DOHH2 (cell line): ENCODE results near the gene TMEM87B.
A peak's percentile ranks its signal among the peaks of the same experiment; 100 is the strongest.

Source experiments
- H3F3A ChIP-seq: fragments of 200-600 bp; sonication (generic), shearing (Covaris generic); 2 replicates; pipeline ENCODE4 v1.6.0; 2016; ENCODE audit warnings: antibody characterized with exemption, mild to moderate bottlenecking; ENCODE audit not compliant: control insufficient read depth, insufficient read depth
- H3K27ac ChIP-seq: fragments of 200-600 bp; sonication (generic); 2 replicates; pipeline ENCODE4 v1.5.1; 2014; ENCODE audit warnings: low read depth, mild to moderate bottlenecking, low read length, moderate library complexity
- H3K27me3 ChIP-seq: fragments of 200-600 bp; sonication (generic); 2 replicates; pipeline ENCODE4 v1.6.1; 2014; ENCODE audit warnings: mild to moderate bottlenecking, low read length, mixed read lengths; ENCODE audit not compliant: control insufficient read depth
- H3K36me3 ChIP-seq: fragments of 200-600 bp; sonication (generic); 2 replicates; pipeline ENCODE4 v1.6.1; 2014; ENCODE audit warnings: mild to moderate bottlenecking, low read length, moderate library complexity, mixed read lengths; ENCODE audit not compliant: control insufficient read depth
- H3K4me1 ChIP-seq: fragments of 200-600 bp; sonication (generic); 2 replicates; pipeline ENCODE4 v1.6.1; 2014; ENCODE audit warnings: mild to moderate bottlenecking, low read length, mixed read lengths; ENCODE audit not compliant: control insufficient read depth
- H3K4me2 ChIP-seq: fragments of 200-600 bp; sonication (generic); 2 replicates; pipeline ENCODE4 v1.6.0; 2014; ENCODE audit warnings: mild to moderate bottlenecking, low read length, moderate library complexity
- H3K4me3 ChIP-seq: fragments of 200-600 bp; sonication (generic); 2 replicates; pipeline ENCODE4 v1.5.1; 2014; ENCODE audit warnings: mild to moderate bottlenecking, low read length, mixed read lengths
- H3K79me2 ChIP-seq: fragments of 200-600 bp; sonication (generic); 2 replicates; pipeline ENCODE4 v1.6.1; 2014; ENCODE audit warnings: mild to moderate bottlenecking, low read length, mixed read lengths; ENCODE audit not compliant: control insufficient read depth
- H3K9me2 ChIP-seq: fragments of 200-600 bp; sonication (generic); replicated peaks from 2 replicates; pipeline ENCODE4 v1.6.1; 2014; ENCODE audit warnings: mild to moderate bottlenecking, low read length, mixed read lengths; ENCODE audit not compliant: control insufficient read depth
- H3K9me3 ChIP-seq: fragments of 200-600 bp; sonication (generic); 2 replicates; pipeline ENCODE4 v1.6.1; 2014; ENCODE audit warnings: antibody characterized with exemption, low read length, mixed read lengths; ENCODE audit not compliant: control insufficient read depth, insufficient read depth
- H4K20me1 ChIP-seq: fragments of 200-600 bp; sonication (generic); 2 replicates; pipeline ENCODE4 v1.6.0; 2014; ENCODE audit warnings: low read depth, mild to moderate bottlenecking, antibody characterized with exemption, low read length, moderate library complexity; ENCODE audit not compliant: control insufficient read depth, insufficient read depth
- EZH2phosphoT487 ChIP-seq: fragments of 200-600 bp; sonication (generic); IDR thresholded peaks from 2 replicates; pipeline ENCODE4 v1.6.1; 2017; ENCODE audit warnings: borderline replicate concordance, mild to moderate bottlenecking, antibody characterized with exemption, low read length, moderate library complexity, mixed read lengths
- TF ChIP-seq, protein P1 (sequence below): fragments of 200-600 bp; sonication (generic); IDR thresholded peaks from one replicate; pipeline ENCODE4 v1.5.1; 2014; ENCODE audit warnings: antibody characterized with exemption, mild to moderate bottlenecking, low read depth, low read length; ENCODE audit not compliant: poor library complexity, severe bottlenecking

TMEM87B gene

DNA sequence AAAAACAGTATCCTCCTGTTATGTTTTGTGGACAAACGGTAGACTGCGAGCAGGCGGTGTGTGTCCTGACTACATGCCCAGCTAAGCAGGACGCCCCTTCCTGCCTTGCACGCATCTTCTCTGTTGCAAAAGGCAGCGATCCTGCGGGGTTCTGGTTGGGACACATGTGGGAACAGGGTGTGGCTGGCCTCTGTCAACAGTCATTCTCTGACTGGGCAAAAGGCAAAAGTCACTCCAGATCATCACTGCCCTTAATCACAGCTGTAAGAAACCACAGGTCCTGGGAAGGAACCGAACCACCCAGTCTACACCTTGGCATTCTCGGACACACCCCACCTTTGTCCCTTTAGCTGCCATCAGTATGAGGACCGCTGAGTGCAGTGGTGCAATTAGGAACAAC, 44.3 kb upstream of the TMEM87B start:
- H3K27ac ChIP-seq, result no peak overlapping the region
- no peaks in the 10 kb centered on the region for H3K36me3 ChIP-seq
- 0 out of 2 replicates have a peak, but pooled peaks cover 5% of the 10 kb centered on the region for H3K27me3 ChIP-seq
- H3K79me2 ChIP-seq, result no peaks in the 10 kb centered on the region
- TF ChIP-seq, protein P1, sequence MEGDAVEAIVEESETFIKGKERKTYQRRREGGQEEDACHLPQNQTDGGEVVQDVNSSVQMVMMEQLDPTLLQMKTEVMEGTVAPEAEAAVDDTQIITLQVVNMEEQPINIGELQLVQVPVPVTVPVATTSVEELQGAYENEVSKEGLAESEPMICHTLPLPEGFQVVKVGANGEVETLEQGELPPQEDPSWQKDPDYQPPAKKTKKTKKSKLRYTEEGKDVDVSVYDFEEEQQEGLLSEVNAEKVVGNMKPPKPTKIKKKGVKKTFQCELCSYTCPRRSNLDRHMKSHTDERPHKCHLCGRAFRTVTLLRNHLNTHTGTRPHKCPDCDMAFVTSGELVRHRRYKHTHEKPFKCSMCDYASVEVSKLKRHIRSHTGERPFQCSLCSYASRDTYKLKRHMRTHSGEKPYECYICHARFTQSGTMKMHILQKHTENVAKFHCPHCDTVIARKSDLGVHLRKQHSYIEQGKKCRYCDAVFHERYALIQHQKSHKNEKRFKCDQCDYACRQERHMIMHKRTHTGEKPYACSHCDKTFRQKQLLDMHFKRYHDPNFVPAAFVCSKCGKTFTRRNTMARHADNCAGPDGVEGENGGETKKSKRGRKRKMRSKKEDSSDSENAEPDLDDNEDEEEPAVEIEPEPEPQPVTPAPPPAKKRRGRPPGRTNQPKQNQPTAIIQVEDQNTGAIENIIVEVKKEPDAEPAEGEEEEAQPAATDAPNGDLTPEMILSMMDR, result no peak
- no peak for TF ChIP-seq EZH2phosphoT487
- H3K9me3 ChIP-seq, result no peaks in the 10 kb centered on the region
- no peaks in the 10 kb centered on the region for H3K9me2 ChIP-seq
- H4K20me1 ChIP-seq, result no peaks in the 10 kb centered on the region
- H3K4me3 ChIP-seq, result no peak overlapping the region
- peaks cover 15% of the 10 kb centered on the region for H3K4me1 ChIP-seq
- no peak overlapping the region for H3K4me2 ChIP-seq
- no peaks in the 10 kb centered on the region for H3F3A ChIP-seq

DNA sequence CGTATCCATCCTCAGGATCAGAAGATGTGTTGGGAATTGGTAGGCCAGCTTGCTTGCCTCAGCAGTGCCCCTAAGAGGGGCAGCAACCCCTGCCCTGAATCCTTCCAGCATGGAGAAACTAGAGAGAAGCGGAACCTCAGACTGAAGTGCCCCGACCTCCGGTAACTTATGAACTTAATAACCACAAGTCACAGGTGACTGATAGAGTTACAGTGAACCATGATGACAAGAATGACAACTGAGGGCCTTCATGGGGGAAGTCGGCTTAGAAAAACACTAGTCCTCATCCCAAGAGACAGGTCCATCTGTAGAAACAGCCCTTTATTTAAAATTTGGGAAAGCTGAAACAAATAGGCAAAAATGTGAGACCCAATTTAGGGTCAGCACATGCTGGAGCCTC, 42.5 kb upstream of the TMEM87B start:
- peaks cover 15% of the 10 kb centered on the region for H3K4me1 ChIP-seq
- no peaks in the 10 kb centered on the region for H3K9me2 ChIP-seq
- no peaks in the 10 kb centered on the region for H3K36me3 ChIP-seq
- no peaks in the 10 kb centered on the region for H3K9me3 ChIP-seq
- H3K27me3 ChIP-seq, result 0 out of 2 replicates have a peak, but pooled peaks cover 5% of the 10 kb centered on the region
- no peaks in the 10 kb centered on the region for H3K79me2 ChIP-seq
- H3K27ac ChIP-seq, result no peak overlapping the region
- H3K4me2 ChIP-seq, result peak overlapping the region; percentile 30
- no peaks in the 10 kb centered on the region for H3F3A ChIP-seq
- no peak overlapping the region for H3K4me3 ChIP-seq
- TF ChIP-seq, protein P1, result no peak
- no peak for TF ChIP-seq EZH2phosphoT487
- no peaks in the 10 kb centered on the region for H4K20me1 ChIP-seq

DNA sequence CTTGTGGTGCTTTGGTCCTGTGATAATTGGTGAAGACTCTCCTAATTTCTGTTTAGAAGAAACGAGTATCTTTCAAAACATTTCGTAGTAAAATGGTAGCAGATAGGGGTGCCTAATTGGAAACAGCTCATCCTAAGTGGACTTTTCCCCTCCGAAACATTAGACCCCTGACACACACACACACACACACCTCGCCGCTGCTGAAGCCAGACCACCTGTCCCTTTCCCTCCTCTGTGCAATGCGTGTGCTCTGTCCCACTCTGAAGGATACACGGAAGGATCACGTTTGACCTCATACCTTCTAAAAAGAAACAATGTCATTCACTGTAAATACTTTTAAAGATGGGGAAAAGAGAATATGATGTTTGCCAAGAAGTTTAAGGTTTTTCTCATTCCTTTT, 36.2 kb upstream of the TMEM87B start:
- H3F3A ChIP-seq, result no peaks in the 10 kb centered on the region
- H3K27ac ChIP-seq, result no peak overlapping the region
- H3K4me1 ChIP-seq, result no peaks in the 10 kb centered on the region
- H3K36me3 ChIP-seq, result no peaks in the 10 kb centered on the region
- no peaks in the 10 kb centered on the region for H3K9me3 ChIP-seq
- no peak overlapping the region for H3K4me3 ChIP-seq
- H3K9me2 ChIP-seq, result no peaks in the 10 kb centered on the region
- no peaks in the 10 kb centered on the region for H4K20me1 ChIP-seq
- no peaks in the 10 kb centered on the region for H3K79me2 ChIP-seq
- H3K27me3 ChIP-seq, result peaks cover 16% of the 10 kb centered on the region
- H3K4me2 ChIP-seq, result no peak overlapping the region
- TF ChIP-seq EZH2phosphoT487, result no peak
- TF ChIP-seq, protein P1, result no peak

DNA sequence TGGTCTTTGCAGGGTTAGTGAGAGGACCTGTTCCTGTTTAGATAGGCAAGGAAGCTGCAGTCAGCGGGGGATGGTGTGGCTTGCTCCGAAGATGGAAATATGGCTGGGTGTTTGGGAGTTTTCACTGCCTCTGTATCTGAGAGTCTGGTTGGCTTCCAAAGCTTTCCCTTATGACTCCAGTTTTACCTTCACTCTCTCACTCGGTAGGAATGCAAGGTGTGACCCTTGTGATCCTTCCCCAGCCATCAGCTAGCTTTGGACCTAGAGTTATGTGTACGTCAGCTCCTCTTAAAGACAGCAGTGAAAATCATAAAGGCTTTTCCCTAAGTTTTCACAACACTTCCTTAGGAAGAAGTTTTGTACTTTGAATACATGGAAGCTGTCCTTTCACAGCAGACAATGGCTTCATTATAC, 35.5 kb upstream of the TMEM87B start:
- Histone ChIP-seq H3F3A (no peaks in the 10 kb centered on the region), H3K4me2 (no peak overlapping the region), H4K20me1 (no peaks in the 10 kb centered on the region), H3K4me1 (no peaks in the 10 kb centered on the region), H3K27ac (no peak overlapping the region), H3K4me3 (no peak overlapping the region), H3K79me2 (no peaks in the 10 kb centered on the region), H3K36me3 (no peaks in the 10 kb centered on the region), H3K9me3 (no peaks in the 10 kb centered on the region), H3K9me2 (no peaks in the 10 kb centered on the region), H3K27me3 (peaks cover 16% of the 10 kb centered on the region)
- no peak for TF ChIP-seq EZH2phosphoT487
- TF ChIP-seq, protein P1, result no peak
